A673 (cell line): Measurements from ENCODE around the gene TPM4. TPM values are rescaled to one million over a fixed set of nuclear protein-coding genes. Genes with fewer than 3 reads are reported as not detected.

Experiments
- BruUV-seq: library from RNA; stranded (reverse); fragments of 400-500 nt; replicated peaks from 2 replicates; lab custom pipeline; 2021; lab: Mats Ljungman, UMichigan
- CTCF ChIA-PET: fragments of 300-600 bp; sonication (Branson Sonifier 250); formaldehyde crosslinking; loops from one replicate; lab custom pipeline; 2022; ENCODE audit warnings: antibody characterized with exemption; lab: Charles Lee
- POLR2A ChIA-PET: fragments of 300-600 bp; sonication (Branson Sonifier 250); formaldehyde crosslinking; loops from one replicate; lab custom pipeline; 2022; ENCODE audit warnings: antibody characterized with exemption; ENCODE audit not compliant: low non-redundant PET; lab: Charles Lee
- DNase-seq: peaks from one replicate; pipeline ENCODE4 v3.0.0-alpha.2; 2015; ENCODE audit warnings: low spot score
- H3K27ac ChIP-seq: fragments of 200-600 bp; sonication (generic); 2 replicates; pipeline ENCODE4 v1.5.1; 2016; ENCODE audit warnings: mixed run types, low read depth, mild to moderate bottlenecking, mixed read lengths, antibody characterized with exemption, low read length; ENCODE audit not compliant: poor library complexity, severe bottlenecking
- H3K27me3 ChIP-seq: fragments of 200-600 bp; sonication (generic); replicated peaks from 2 replicates; pipeline ENCODE4 v1.6.1; 2017; ENCODE audit warnings: mixed run types, low read depth, mild to moderate bottlenecking, mixed read lengths, antibody characterized with exemption, low read length; ENCODE audit not compliant: insufficient read depth, poor library complexity
- H3K36me3 ChIP-seq: fragments of 200-600 bp; sonication (generic); 2 replicates; pipeline ENCODE4 v1.6.1; 2016; ENCODE audit warnings: mixed run types, mild to moderate bottlenecking, mixed read lengths, antibody characterized with exemption, low read length; ENCODE audit not compliant: insufficient read depth, poor library complexity, severe bottlenecking
- H3K4me1 ChIP-seq: fragments of 200-600 bp; sonication (generic); 2 replicates; pipeline ENCODE4 v1.6.1; 2017; ENCODE audit warnings: mixed run types, mild to moderate bottlenecking, mixed read lengths, antibody characterized with exemption, low read length; ENCODE audit not compliant: insufficient read depth, poor library complexity, severe bottlenecking
- H3K4me3 ChIP-seq: fragments of 200-600 bp; sonication (generic); 2 replicates; pipeline ENCODE4 v1.5.1; 2016; ENCODE audit warnings: low read depth, mixed run types, mild to moderate bottlenecking, mixed read lengths, low read length; ENCODE audit not compliant: poor library complexity, severe bottlenecking
- H3K9me3 ChIP-seq: fragments of 200-600 bp; sonication (generic); 2 replicates; pipeline ENCODE4 v1.6.1; 2016; ENCODE audit warnings: mixed run types, low read depth, mild to moderate bottlenecking, mixed read lengths, antibody characterized with exemption, low read length; ENCODE audit not compliant: poor library complexity, severe bottlenecking
- EZH2 ChIP-seq: fragments of 200-600 bp; sonication (generic); IDR thresholded peaks from 2 replicates; pipeline ENCODE4 v1.6.1; 2017; ENCODE audit warnings: borderline replicate concordance, low read depth, mild to moderate bottlenecking, mixed read lengths, antibody characterized with exemption, low read length; ENCODE audit not compliant: poor library complexity, severe bottlenecking
- intact Hi-C: fragments of 100-400 bp; cut with micrococcal nuclease; formaldehyde crosslinking; loops from one replicate; pipeline ENCODE4 v1.10.0; 2022; ENCODE audit not compliant: unreplicated experiment
- total RNA-seq: library from RNA; stranded (reverse); gene quantifications from 2 replicates; pipeline ENCODE4 v1.2.3, GENCODE V29; 2021
- TF ChIP-seq, protein P1 (sequence below): fragments of 300-800, 200-600 bp; sonication (generic); conservative IDR thresholded peaks from 2 replicates; pipeline ENCODE4 v1.5.1; 2017; ENCODE audit warnings: low read depth, mild to moderate bottlenecking, antibody characterized with exemption, low read length, moderate library complexity, mixed read lengths

The TPM4 gene
- total RNA-seq, 1 experiment from 2014 or later: 476 TPM

DNA sequence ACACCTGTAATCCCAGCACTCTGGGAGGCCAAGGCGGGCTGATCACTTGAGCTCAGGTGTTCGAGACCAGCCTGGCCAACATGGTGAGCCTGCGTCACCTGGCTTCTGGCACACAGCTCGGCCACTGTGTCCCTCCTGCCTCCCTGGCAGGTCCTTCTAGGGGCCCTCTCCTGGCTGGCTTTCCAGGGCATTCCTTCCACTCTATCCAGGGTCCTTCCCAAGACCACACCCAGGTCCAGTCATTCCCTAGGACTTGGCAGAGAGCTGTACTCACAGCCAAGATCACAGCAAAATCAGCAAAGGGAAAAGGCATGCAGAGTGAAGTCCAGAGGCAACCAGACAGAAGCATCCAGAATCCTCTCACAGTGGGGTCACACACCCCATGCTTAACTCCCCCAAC lies 57.5 kb downstream of the TPM4 start:
- ChIA-PET POLR2A (no interaction called here), CTCF (no interaction called here)
- H3K36me3 ChIP-seq: peaks cover 26% of the 10 kb centered on the region
- H3K27ac ChIP-seq: no peak overlapping the region
- no peaks in the 10 kb centered on the region for H3K27me3 ChIP-seq
- DNase-seq: no peak
- no peak for TF ChIP-seq EZH2
- TF ChIP-seq, protein P1, sequence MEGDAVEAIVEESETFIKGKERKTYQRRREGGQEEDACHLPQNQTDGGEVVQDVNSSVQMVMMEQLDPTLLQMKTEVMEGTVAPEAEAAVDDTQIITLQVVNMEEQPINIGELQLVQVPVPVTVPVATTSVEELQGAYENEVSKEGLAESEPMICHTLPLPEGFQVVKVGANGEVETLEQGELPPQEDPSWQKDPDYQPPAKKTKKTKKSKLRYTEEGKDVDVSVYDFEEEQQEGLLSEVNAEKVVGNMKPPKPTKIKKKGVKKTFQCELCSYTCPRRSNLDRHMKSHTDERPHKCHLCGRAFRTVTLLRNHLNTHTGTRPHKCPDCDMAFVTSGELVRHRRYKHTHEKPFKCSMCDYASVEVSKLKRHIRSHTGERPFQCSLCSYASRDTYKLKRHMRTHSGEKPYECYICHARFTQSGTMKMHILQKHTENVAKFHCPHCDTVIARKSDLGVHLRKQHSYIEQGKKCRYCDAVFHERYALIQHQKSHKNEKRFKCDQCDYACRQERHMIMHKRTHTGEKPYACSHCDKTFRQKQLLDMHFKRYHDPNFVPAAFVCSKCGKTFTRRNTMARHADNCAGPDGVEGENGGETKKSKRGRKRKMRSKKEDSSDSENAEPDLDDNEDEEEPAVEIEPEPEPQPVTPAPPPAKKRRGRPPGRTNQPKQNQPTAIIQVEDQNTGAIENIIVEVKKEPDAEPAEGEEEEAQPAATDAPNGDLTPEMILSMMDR: no peak
- H3K4me1 ChIP-seq: no peaks in the 10 kb centered on the region
- BruUV-seq: no TSS peak
- intact Hi-C loops: no loop called here
- no peak overlapping the region for H3K4me3 ChIP-seq
- H3K9me3 ChIP-seq: no peaks in the 10 kb centered on the region

DNA sequence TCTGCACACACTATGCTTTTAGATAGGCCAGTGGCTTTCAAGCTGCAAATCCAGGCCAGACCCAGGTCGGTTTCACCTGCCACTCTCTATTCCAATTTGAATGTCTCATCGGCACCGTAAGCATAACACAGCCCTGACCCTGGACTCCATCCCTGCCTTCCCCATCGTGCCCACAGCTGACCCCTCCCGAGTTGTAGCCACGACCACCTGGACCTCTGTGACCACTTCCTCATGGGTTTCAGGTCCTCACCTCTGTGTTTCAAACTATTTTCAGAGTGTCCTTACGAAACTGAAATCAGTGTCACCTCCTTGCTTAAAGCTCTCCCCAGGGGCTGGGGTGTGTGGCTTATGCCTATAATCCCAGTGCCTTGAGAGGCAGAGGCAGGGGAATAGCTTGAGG lies 58.2 kb downstream of the TPM4 start:
- no peak for DNase-seq
- POLR2A ChIA-PET: no interaction called here
- H3K9me3 ChIP-seq: no peaks in the 10 kb centered on the region
- no peak overlapping the region for H3K4me3 ChIP-seq
- CTCF ChIA-PET: no interaction called here
- H3K4me1 ChIP-seq: no peaks in the 10 kb centered on the region
- H3K27ac ChIP-seq: no peak overlapping the region
- no peak for TF ChIP-seq EZH2
- TF ChIP-seq, protein P1: no peak
- intact Hi-C loops: no loop called here
- BruUV-seq: no TSS peak
- H3K27me3 ChIP-seq: no peaks in the 10 kb centered on the region
- peaks cover 26% of the 10 kb centered on the region for H3K36me3 ChIP-seq

DNA sequence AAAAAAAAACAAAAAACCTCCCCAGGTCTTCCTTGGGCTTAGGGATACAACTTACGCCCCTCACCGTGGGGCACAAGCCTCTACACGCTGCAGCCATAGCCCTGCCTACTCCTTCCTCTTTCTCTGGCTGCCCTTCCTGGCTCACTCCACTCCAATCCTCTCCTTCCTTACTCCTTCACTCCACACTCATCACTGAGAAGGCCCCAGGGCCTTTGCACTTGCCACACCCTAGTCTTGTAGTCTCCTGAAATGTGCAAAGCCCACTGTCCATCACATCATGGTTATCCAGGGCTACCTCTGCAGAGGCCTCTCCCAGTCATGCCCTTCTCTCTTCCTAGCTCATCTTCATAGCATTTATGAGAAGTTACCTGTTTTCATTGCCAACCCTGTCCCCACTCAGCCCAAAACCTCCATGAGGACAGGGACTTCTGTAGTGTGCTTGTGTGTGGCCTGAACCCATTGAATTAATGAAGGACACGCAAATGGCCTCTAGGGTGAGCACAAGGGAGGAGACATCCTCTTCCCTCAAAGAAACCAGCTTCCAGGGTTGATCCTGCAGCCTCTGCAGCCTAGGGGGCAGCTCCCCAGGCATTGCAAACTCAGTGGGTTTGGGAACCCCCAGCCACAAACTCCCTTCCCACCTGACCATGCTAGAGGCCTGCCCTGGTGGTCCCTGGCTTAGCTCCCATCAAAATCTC lies 59.3 kb downstream of the TPM4 start:
- Histone ChIP-seq H3K36me3 (peaks cover 26% of the 10 kb centered on the region), H3K9me3 (no peaks in the 10 kb centered on the region), H3K27ac (no peak overlapping the region), H3K27me3 (no peaks in the 10 kb centered on the region), H3K4me3 (no peak overlapping the region), H3K4me1 (no peaks in the 10 kb centered on the region)
- intact Hi-C loops: no loop called here
- no peak for DNase-seq
- POLR2A ChIA-PET: no interaction called here
- CTCF ChIA-PET: no interaction called here
- TF ChIP-seq, protein P1: no peak
- TF ChIP-seq EZH2: no peak
- no TSS peak for BruUV-seq
